A549 (cell line): ENCODE results near the gene PLA2G2D. TPM values are rescaled to one million over a fixed set of nuclear protein-coding genes. Genes with fewer than 3 reads are reported as not detected.
A peak's percentile ranks its signal among the peaks of the same experiment; 100 is the strongest.

Experiments used
- ATAC-seq, 2 experiments: fragments of 200-7000 bp in 1 of 2; fragments of >200 bp in 1 of 2; cut with Nextera tagmentation in 1 of 2; cut with Tn5 transposase in 1 of 2; 3 replicates each; pipeline versions ENCODE4 v1.8.0 to v1.9.1; 2018 to 2020; ENCODE audit warnings: mild to moderate bottlenecking in 1 of 2, moderate library complexity in 1 of 2
- CTCF ChIA-PET: fragments of 300-600 bp; sonication (Branson Sonifier 250); formaldehyde crosslinking; extraction: SDS; loops from one replicate; lab custom pipeline; 2021; ENCODE audit warnings: antibody characterized with exemption, inconsistent platforms; lab: Yijun Ruan, JAX
- POLR2A ChIA-PET: fragments of 350-600 bp; formaldehyde crosslinking; extraction: SDS; loops from one replicate; lab custom pipeline; 2021; ENCODE audit warnings: antibody characterized with exemption, inconsistent platforms; lab: Yijun Ruan, JAX
- DNase-seq, 2 experiments: peaks; one replicate each; pipeline versions ENCODE4 v3.0.0 to v3.0.0-alpha.2; 2011 to 2016; ENCODE audit warnings: low read depth in 1 of 2, low spot score in 1 of 2
- FAIRE-seq: peaks from 2 replicates; lab custom pipeline; 2011; peaks lifted over from hg19 to GRCh38; lab: Jason Lieb, UNC
- H3K27ac ChIP-seq, 2 experiments: fragments of >200 bp; sonication (Bioruptor Twin); formaldehyde crosslinking; 3 replicates each; pipeline ENCODE4 v1.5.1; 2016 to 2017
- H3K4me1 ChIP-seq: fragments of >200 bp; sonication (Bioruptor Twin); formaldehyde crosslinking; 3 replicates; pipeline ENCODE4 v1.6.1; 2016
- H3K4me2 ChIP-seq: fragments of >200 bp; sonication (Bioruptor Twin); formaldehyde crosslinking; 3 replicates; pipeline ENCODE4 v1.6.1; 2016
- H3K4me3 ChIP-seq: fragments of >200 bp; sonication (Bioruptor Twin); formaldehyde crosslinking; 3 replicates; pipeline ENCODE4 v1.5.1; 2016
- H3K9me3 ChIP-seq: fragments of >200 bp; sonication (Bioruptor Twin); formaldehyde crosslinking; 3 replicates; pipeline ENCODE4 v1.6.1; 2016
- BCL3 ChIP-seq: fragments of >200 bp; sonication (Bioruptor Twin); formaldehyde crosslinking; IDR thresholded peaks from 3 replicates; pipeline ENCODE4 v1.6.1; 2016
- CHD2 ChIP-seq: fragments of 150-350 bp; IDR thresholded peaks from 2 replicates; pipeline ENCODE4 v1.6.1; 2014; ENCODE audit warnings: low read length; ENCODE audit not compliant: partially characterized antibody
- CTCF ChIP-seq: fragments of >200 bp; sonication (Bioruptor Twin); formaldehyde crosslinking; IDR thresholded peaks from 3 replicates; pipeline ENCODE4 v1.5.1; 2016
- ELK1 ChIP-seq: fragments of 150-350 bp; IDR thresholded peaks from 2 replicates; pipeline ENCODE4 v1.6.1; 2014; ENCODE audit warnings: low read depth, mild to moderate bottlenecking, low read length
- FOSB ChIP-seq: fragments of 250-450 bp; sonication (Bioruptor Pico); IDR thresholded peaks from 2 replicates; pipeline ENCODE4 v1.5.0; 2020; ENCODE audit warnings: mild to moderate bottlenecking, moderate library complexity
- HDAC2 ChIP-seq: fragments of 200-600 bp; sonication (generic); IDR thresholded peaks from 2 replicates; pipeline ENCODE4 v1.6.1; 2016
- HEYL ChIP-seq: fragments of 250-450 bp; sonication (Bioruptor Pico); IDR thresholded peaks from 2 replicates; pipeline ENCODE4 v1.8.0; 2021; ENCODE audit warnings: mild to moderate bottlenecking, moderate library complexity
- HOXA7 ChIP-seq: fragments of 250-450 bp; sonication (Bioruptor Pico); IDR thresholded peaks from 2 replicates; pipeline ENCODE4 v1.5.0; 2020; ENCODE audit warnings: mild to moderate bottlenecking, moderate library complexity
- HOXB5 ChIP-seq: fragments of 250-450 bp; sonication (Bioruptor Pico); IDR thresholded peaks from 2 replicates; pipeline ENCODE4 v1.5.0; 2020; ENCODE audit warnings: mild to moderate bottlenecking, moderate library complexity
- JUNB ChIP-seq: fragments of >200 bp; sonication (Bioruptor Twin); formaldehyde crosslinking; IDR thresholded peaks from 2 replicates; pipeline ENCODE4 v1.6.1; 2016
- MAFK ChIP-seq: fragments of 450-650 bp; IDR thresholded peaks from 2 replicates; pipeline ENCODE4 v1.6.1; 2014; ENCODE audit not compliant: partially characterized antibody
- NFE2L2 ChIP-seq: fragments of 150-350 bp; conservative IDR thresholded peaks from 2 replicates; pipeline ENCODE4 v1.6.1; 2014; ENCODE audit warnings: low read length
- NPAS2 ChIP-seq: fragments of 250-450 bp; sonication (Bioruptor Pico); IDR thresholded peaks from 2 replicates; pipeline ENCODE4 v1.8.0; 2022; ENCODE audit warnings: mild to moderate bottlenecking, moderate library complexity, borderline replicate concordance
- RAD21 ChIP-seq, 2 experiments: fragments of >200 bp in 1 of 2; sonication (Bioruptor Twin) in 1 of 2; formaldehyde crosslinking in 1 of 2; IDR thresholded peaks in 1 of 2; conservative IDR thresholded peaks in 1 of 2; 2 replicates in 1 of 2; 3 replicates in 1 of 2; pipeline ENCODE4 v1.6.1; 2012 to 2018; ENCODE audit warnings: inconsistent platforms in 1 of 2
- RNF2 ChIP-seq: fragments of 200-600 bp; sonication (generic); IDR thresholded peaks from 2 replicates; pipeline ENCODE4 v1.6.1; 2016; ENCODE audit warnings: low read depth, mild to moderate bottlenecking, antibody characterized with exemption, moderate library complexity, borderline replicate concordance
- SMC3 ChIP-seq: fragments of >200 bp; sonication (Bioruptor Twin); formaldehyde crosslinking; IDR thresholded peaks from 3 replicates; pipeline ENCODE4 v1.6.1; 2018; ENCODE audit warnings: inconsistent platforms
- SREBF2 ChIP-seq: fragments of 450-650 bp; IDR thresholded peaks from 2 replicates; pipeline ENCODE4 v1.6.1; 2014; ENCODE audit warnings: mild to moderate bottlenecking, moderate library complexity
- TP53 ChIP-seq: fragments of 250-450 bp; sonication (Bioruptor Pico); IDR thresholded peaks from 2 replicates; pipeline ENCODE4 v1.5.0; 2021; ENCODE audit warnings: mild to moderate bottlenecking, moderate library complexity
- USF2 ChIP-seq: fragments of 450-650 bp; IDR thresholded peaks from 2 replicates; pipeline ENCODE4 v1.6.1; 2014; ENCODE audit warnings: antibody characterized with exemption
- ZC3H11A ChIP-seq: fragments of 450-650 bp; IDR thresholded peaks from 2 replicates; pipeline ENCODE4 v1.6.1; 2014; ENCODE audit warnings: antibody characterized with exemption, mild to moderate bottlenecking
- ZFP36 ChIP-seq: fragments of 450-650 bp; IDR thresholded peaks from 2 replicates; pipeline ENCODE4 v1.6.1; 2014; ENCODE audit warnings: borderline replicate concordance; ENCODE audit not compliant: partially characterized antibody
- WGBS: methylation state at CpG from one replicate; pipeline ENCODE4 v1.1.6; 2017; ENCODE audit errors: missing lambda C conversion rate; 5-methylcytosine and 5-hydroxymethylcytosine counted together
- polyA plus RNA-seq, 4 experiments: library from polyadenylated mRNA; depleted of rRNA in 3 of 4; stranded (reverse); fragments of >200 nt; fragmentation: RNase III in 1 of 4; extraction: RNeasy Plus Mini Kit Qiagen cat#74134 plus additional on column Dnase treatment in 1 of 4; gene quantifications; 2 replicates in 3 of 4; 3 replicates in 1 of 4; pipeline ENCODE4 v1.2.3, GENCODE V29; 2011 to 2017

The PLA2G2D gene
- polyA plus RNA-seq, 2 of the 4 experiments (the other 2 are of a cell fraction): not detected

- POLR2A ChIA-PET: no interaction called here
- WGBS: 50% methylated on average over 2 of the region's 6 CpGs
- no peak for ATAC-seq
These were observed 33.7 kb upstream of the PLA2G2D start for GRCh38 chr1:20153000-20153418.

GRCh38 chr1:20152599-20152930 lies 33.2 kb upstream of the PLA2G2D start:
- FAIRE-seq: no peak
- CTCF ChIA-PET: interaction anchor here (0.6 to 8.5 kb wide), 34 partner anchors 9 to 490 kb away, joined by 3 to 125 read pairs (median 4); partner anchors contain the start of genes OTUD3 and PLA2G2E
- no peak for TF ChIP-seq NPAS2 (CRISPR knock-in tag)
- no peak for TF ChIP-seq RAD21 (conservative IDR thresholded peaks at IDR 0.05 in 1 of 2, IDR thresholded peaks at IDR 0.05 in 1 of 2)
- TF ChIP-seq FOSB (CRISPR knock-in tag): no peak
- TF ChIP-seq CHD2: no peak
- no peak for TF ChIP-seq USF2
- TF ChIP-seq HEYL (CRISPR knock-in tag): no peak
- no peak for TF ChIP-seq ZFP36
- no peak for TF ChIP-seq RNF2
- no peak for TF ChIP-seq TP53 (CRISPR knock-in tag)
- TF ChIP-seq BCL3: no peak
- TF ChIP-seq JUNB: no peak
- TF ChIP-seq HOXA7 (CRISPR knock-in tag): no peak
- TF ChIP-seq NFE2L2: no peak
- no peak for TF ChIP-seq HOXB5 (CRISPR knock-in tag)
- TF ChIP-seq SREBF2: no peak

More at GRCh38 chr1:20153000-20153418, 33.7 kb upstream of the PLA2G2D start:
- Histone ChIP-seq H3K27ac (peak overlapping the region in 1 of 2 experiments; percentile 75; a peak in 2 of 6 replicates), H3K4me3 (no peak overlapping the region), H3K4me2 (no peak overlapping the region), H3K4me1 (0 out of 3 replicates have a peak, but pooled peaks cover 10% of the 10 kb centered on the region), H3K9me3 (no peaks in the 10 kb centered on the region)
- FAIRE-seq (no peak), DNase-seq (peak in 1 of 2 experiments; percentile 11)
- no peak for TF ChIP-seq ELK1
- CTCF ChIA-PET: interaction anchor here (0.7 to 8.5 kb wide), 26 partner anchors 9 to 387 kb away, joined by 3 to 125 read pairs (median 4); partner anchors contain the start of genes OTUD3 and PLA2G2E

GRCh38 chr1:20151906-20152598 lies 32.7 kb upstream of the PLA2G2D start:
- ChIA-PET CTCF (interaction anchor here (0.6 to 8.5 kb wide), 34 partner anchors 8 to 490 kb away, joined by 3 to 125 read pairs (median 4); partner anchors contain the start of gene PLA2G2E), POLR2A (no interaction called here)
- Histone ChIP-seq H3K4me3 (peak overlapping the region; percentile 50), H3K9me3 (no peaks in the 10 kb centered on the region), H3K4me2 (peak overlapping the region; percentile 99), H3K27ac (peak overlapping the region; percentile 75 to 77), H3K4me1 (0 out of 3 replicates have a peak, but pooled peaks cover 10% of the 10 kb centered on the region)
- peak; percentile 69 to 81 for DNase-seq
- whole genome bisulfite sequencing: 0% methylated on average over 3 of the region's 29 CpGs
- ATAC-seq: peak; percentile 92 to 98
- no peak for FAIRE-seq
- peak; percentile 93 for TF ChIP-seq SMC3
- no peak for TF ChIP-seq MAFK
- TF ChIP-seq HDAC2: no peak
- no peak for TF ChIP-seq ZC3H11A
- peak; percentile 78 for TF ChIP-seq CTCF
- TF ChIP-seq RAD21 (conservative IDR thresholded peaks at IDR 0.05 in 1 of 2, IDR thresholded peaks at IDR 0.05 in 1 of 2): peak; percentile 88 to 92

More at GRCh38 chr1:20152599-20152930, 33.2 kb upstream of the PLA2G2D start:
- POLR2A ChIA-PET: no interaction called here
- 59% methylated on average over 5 of the region's 7 CpGs for WGBS
- 0 out of 3 replicates have a peak, but pooled peaks cover 10% of the 10 kb centered on the region for H3K4me1 ChIP-seq
- H3K27ac ChIP-seq: peak overlapping the region; percentile 75 to 77; a peak in 2 of 6 replicates
- ATAC-seq (no peak), DNase-seq (no peak)
- peak overlapping the region; percentile 99; the same call in 1 of the 3 replicates for H3K4me2 ChIP-seq
- H3K9me3 ChIP-seq: no peaks in the 10 kb centered on the region
- no peak overlapping the region; the same call in 2 of the 3 replicates for H3K4me3 ChIP-seq
